Neutrophil (primary cell): ENCODE results near the gene COL6A1.

Source experiments
- H3K27ac ChIP-seq: fragments of 200-600 bp; sonication (generic); 2 replicates; pipeline ENCODE4 v1.5.1; 2016; ENCODE audit warnings: mild to moderate bottlenecking, moderate library complexity
- H3K27me3 ChIP-seq: fragments of 200-600 bp; sonication (generic); 2 replicates; pipeline ENCODE4 v1.6.0; 2016; ENCODE audit warnings: mild to moderate bottlenecking
- H3K36me3 ChIP-seq: fragments of 200-600 bp; sonication (generic); 2 replicates; pipeline ENCODE4 v1.5.1; 2017
- H3K4me1 ChIP-seq, 2 experiments: fragments of 200-600 bp in 1 of 2; sonication (generic) in 1 of 2; 1 replicate in 1 of 2; 2 replicates in 1 of 2; pipeline versions ENCODE4 v1.5.1 to v1.6.1; 2013 to 2016; ENCODE audit warnings: low read depth in 1 of 2, low read length in 1 of 2, mild to moderate bottlenecking in 1 of 2, moderate library complexity in 1 of 2; ENCODE audit not compliant: control insufficient read depth in 1 of 2, insufficient read depth in 1 of 2
- H3K4me3 ChIP-seq, 2 experiments: fragments of 200-600 bp in 1 of 2; sonication (generic) in 1 of 2; 1 replicate in 1 of 2; 2 replicates in 1 of 2; pipeline ENCODE4 v1.5.1; 2013 to 2016; ENCODE audit warnings: low read depth in 1 of 2, low read length in 1 of 2, mild to moderate bottlenecking in 1 of 2, moderate library complexity in 1 of 2
- H3K9me3 ChIP-seq: fragments of 200-600 bp; sonication (generic); 2 replicates; pipeline ENCODE4 v1.5.1; 2016
- CTCF ChIP-seq: fragments of 200-600 bp; sonication (generic); IDR thresholded peaks from 2 replicates; pipeline ENCODE4 v1.5.1; 2016; ENCODE audit warnings: antibody characterized with exemption

Gene COL6A1

DNA sequence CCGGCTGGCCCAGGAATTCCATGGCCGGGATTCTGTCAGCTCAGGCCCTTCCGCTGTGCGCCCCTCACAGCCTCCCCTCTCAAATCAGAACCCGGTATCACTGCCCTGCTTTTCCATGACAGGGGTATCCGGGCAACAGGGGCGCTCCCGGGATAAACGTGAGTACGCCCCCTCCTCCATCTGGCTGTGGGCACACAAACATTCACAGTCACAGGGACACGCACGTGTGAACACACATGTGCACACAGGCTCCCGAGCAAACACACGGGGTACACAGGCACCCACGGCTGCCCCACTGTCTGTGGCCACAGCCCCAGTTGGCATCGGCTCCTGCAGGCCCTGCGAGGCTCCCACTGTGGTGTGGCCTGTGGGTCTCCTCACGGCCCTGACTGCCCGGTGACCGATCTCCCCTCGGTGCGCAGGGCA is 16.7 kb downstream of the COL6A1 start:
- no peaks in the 10 kb centered on the region for H3K27me3 ChIP-seq
- no peaks in the 10 kb centered on the region for H3K9me3 ChIP-seq
- H3K4me1 ChIP-seq, result no peaks in the 10 kb centered on the region
- H3K36me3 ChIP-seq, result no peaks in the 10 kb centered on the region
- no peak for TF ChIP-seq CTCF
- no peak overlapping the region for H3K27ac ChIP-seq
- H3K4me3 ChIP-seq, result no peak overlapping the region

DNA sequence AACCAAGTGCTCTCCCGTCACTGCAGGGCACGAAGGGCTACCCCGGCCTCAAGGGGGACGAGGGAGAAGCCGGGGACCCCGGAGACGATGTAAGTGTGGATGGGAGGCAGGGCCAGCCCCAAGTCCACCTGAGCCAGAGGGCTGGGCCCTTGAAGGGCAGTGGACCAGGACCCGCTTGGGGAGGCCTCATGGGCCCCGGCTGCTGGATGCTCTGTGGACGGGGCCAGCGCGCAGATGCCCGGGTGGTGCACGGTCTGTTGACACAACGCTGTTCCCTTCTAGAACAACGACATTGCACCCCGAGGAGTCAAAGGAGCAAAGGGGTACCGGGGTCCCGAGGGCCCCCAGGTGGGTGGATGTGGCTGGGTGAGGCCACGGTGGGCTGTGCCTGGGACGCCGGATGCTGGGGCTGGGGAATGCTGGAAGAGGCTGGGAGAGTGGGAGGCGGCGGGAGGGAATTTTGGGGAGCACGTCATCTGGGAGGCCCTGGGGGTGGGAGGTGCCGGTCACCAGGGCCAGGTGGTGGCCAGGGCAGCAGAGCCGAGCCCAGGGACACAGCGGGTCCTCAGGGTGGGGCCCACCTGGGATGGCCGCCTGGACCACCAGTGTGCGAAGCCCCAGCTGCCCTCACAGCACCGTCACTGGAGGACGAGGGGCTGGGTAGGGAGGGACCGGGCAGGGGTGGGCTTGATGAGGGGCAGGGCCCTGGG is 17.5 kb downstream of the COL6A1 start:
- no peaks in the 10 kb centered on the region for H3K36me3 ChIP-seq
- H3K4me3 ChIP-seq, result no peak overlapping the region
- no peaks in the 10 kb centered on the region for H3K9me3 ChIP-seq
- H3K4me1 ChIP-seq, result no peaks in the 10 kb centered on the region
- no peak overlapping the region for H3K27ac ChIP-seq
- TF ChIP-seq CTCF, result no peak
- H3K27me3 ChIP-seq, result no peaks in the 10 kb centered on the region

DNA sequence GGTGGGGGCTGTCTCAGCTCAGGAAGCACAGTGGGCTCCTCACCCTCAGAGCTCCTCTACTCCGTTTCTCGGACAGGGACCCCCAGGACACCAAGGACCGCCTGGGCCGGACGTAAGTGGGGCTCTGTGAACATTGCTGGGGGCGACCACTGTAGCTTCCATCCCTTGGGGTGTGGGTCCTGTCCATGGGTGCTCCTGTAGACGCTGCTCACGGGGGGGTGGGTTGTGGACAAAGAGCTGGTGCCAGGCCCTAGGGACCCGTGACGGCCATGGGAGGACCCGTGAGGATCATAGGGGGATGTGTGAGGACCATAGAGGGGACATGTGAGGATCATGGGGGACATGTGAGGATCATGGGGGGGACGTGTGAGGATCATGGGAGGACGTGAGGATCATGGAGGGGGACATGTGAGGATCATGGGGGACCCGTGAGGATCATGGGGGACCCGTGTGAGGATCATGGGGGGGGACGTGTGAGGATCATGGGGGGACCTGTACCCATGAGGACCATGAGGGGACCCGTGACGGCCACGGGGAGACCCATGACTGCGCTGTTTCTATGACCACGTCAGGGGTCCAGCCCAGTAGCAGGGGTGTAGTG is 18.1 kb downstream of the COL6A1 start:
- TF ChIP-seq CTCF, result no peak
- no peaks in the 10 kb centered on the region for H3K9me3 ChIP-seq
- no peaks in the 10 kb centered on the region for H3K27me3 ChIP-seq
- H3K4me1 ChIP-seq, result no peaks in the 10 kb centered on the region
- no peak overlapping the region for H3K4me3 ChIP-seq
- H3K36me3 ChIP-seq, result no peaks in the 10 kb centered on the region
- H3K27ac ChIP-seq, result no peak overlapping the region

GRCh38 chr21:46000182-46000730 is 18.7 kb downstream of the COL6A1 start:
- no peaks in the 10 kb centered on the region for H3K27me3 ChIP-seq
- H3K4me1 ChIP-seq, result no peaks in the 10 kb centered on the region
- no peaks in the 10 kb centered on the region for H3K36me3 ChIP-seq
- no peak overlapping the region for H3K27ac ChIP-seq
- no peak for TF ChIP-seq CTCF
- no peak overlapping the region for H3K4me3 ChIP-seq
- no peaks in the 10 kb centered on the region for H3K9me3 ChIP-seq

GRCh38 chr21:46000731-46001641 is 19.4 kb downstream of the COL6A1 start:
- no peak overlapping the region for H3K4me3 ChIP-seq
- H3K27ac ChIP-seq, result no peak overlapping the region
- H3K27me3 ChIP-seq, result no peaks in the 10 kb centered on the region
- no peaks in the 10 kb centered on the region for H3K9me3 ChIP-seq
- TF ChIP-seq CTCF, result no peak
- H3K4me1 ChIP-seq, result no peaks in the 10 kb centered on the region
- H3K36me3 ChIP-seq, result no peaks in the 10 kb centered on the region
